PC-9 (cell line): Measurements from ENCODE around the gene GIPC2. TPM values are rescaled to one million over a fixed set of nuclear protein-coding genes. Genes with fewer than 3 reads are reported as not detected.

Source experiments
- BruUV-seq: library from RNA; stranded (reverse); fragments of 400-500 nt; replicated peaks from 2 replicates; lab custom pipeline; 2021; lab: Mats Ljungman, UMichigan
- CTCF ChIA-PET: fragments of 300-600 bp; sonication (Branson Sonifier 250); formaldehyde crosslinking; loops from one replicate; lab custom pipeline; 2022; ENCODE audit warnings: antibody characterized with exemption; lab: Charles Lee
- POLR2A ChIA-PET: fragments of 300-600 bp; sonication (Branson Sonifier 250); formaldehyde crosslinking; loops from one replicate; lab custom pipeline; 2022; ENCODE audit warnings: antibody characterized with exemption; ENCODE audit not compliant: unreplicated experiment; lab: Charles Lee
- DNase-seq, 2 experiments: peaks; one replicate each; pipeline versions ENCODE4 v3.0.0 to v3.0.0-alpha.2; 2015 to 2022; ENCODE audit warnings: mixed read lengths in 1 of 2
- H2AFZ ChIP-seq: fragments of 200-600 bp; sonication (generic); 2 replicates; pipeline ENCODE4 v1.8.1; 2017; ENCODE audit warnings: antibody characterized with exemption
- H3F3A ChIP-seq: fragments of 200-600 bp; sonication (generic); 2 replicates; pipeline ENCODE4 v1.8.1; 2017; ENCODE audit warnings: antibody characterized with exemption, mild to moderate bottlenecking, low read depth; ENCODE audit not compliant: insufficient read depth
- H3K27ac ChIP-seq: fragments of 200-600 bp; sonication (generic); 2 replicates; pipeline ENCODE4 v1.6.1; 2016; ENCODE audit warnings: mixed run types
- H3K27me3 ChIP-seq: fragments of 200-600 bp; sonication (generic); 2 replicates; pipeline ENCODE4 v1.6.1; 2016; ENCODE audit warnings: low read depth, mixed run types; ENCODE audit not compliant: insufficient read depth
- H3K36me3 ChIP-seq: fragments of 200-600 bp; sonication (generic); 2 replicates; pipeline ENCODE4 v1.6.1; 2016; ENCODE audit warnings: low read depth, mixed run types
- H3K4me1 ChIP-seq: fragments of 200-600 bp; sonication (generic); replicated peaks from 2 replicates; pipeline ENCODE4 v1.6.1; 2016; ENCODE audit warnings: mixed run types; ENCODE audit not compliant: insufficient read depth
- H3K4me2 ChIP-seq: fragments of 200-600 bp; sonication (generic); 2 replicates; pipeline ENCODE4 v1.6.1; 2017; ENCODE audit warnings: mixed run types
- H3K4me3 ChIP-seq: fragments of 200-600 bp; sonication (generic); 2 replicates; pipeline ENCODE4 v1.6.1; 2016; ENCODE audit warnings: mixed run types
- H3K79me2 ChIP-seq: fragments of 200-600 bp; sonication (generic); 2 replicates; pipeline ENCODE4 v1.6.1; 2017; ENCODE audit warnings: low read depth, mixed run types
- H3K9me2 ChIP-seq: fragments of 200-600 bp; sonication (generic); 2 replicates; pipeline ENCODE4 v1.8.1; 2017; ENCODE audit warnings: mild to moderate bottlenecking; ENCODE audit not compliant: insufficient read depth
- H3K9me3 ChIP-seq: fragments of 200-600 bp; sonication (generic); 2 replicates; pipeline ENCODE4 v1.8.1; 2016; ENCODE audit warnings: low read depth; ENCODE audit not compliant: insufficient read depth
- H4K20me1 ChIP-seq: fragments of 200-600 bp; sonication (generic); 2 replicates; pipeline ENCODE4 v1.8.1; 2017; ENCODE audit not compliant: insufficient read depth
- EZH2 ChIP-seq: fragments of 200-600 bp; sonication (generic); IDR thresholded peaks from 2 replicates; pipeline ENCODE4 v1.8.0; 2017; ENCODE audit warnings: antibody characterized with exemption, low read depth
- intact Hi-C: fragments of 100-400 bp; cut with micrococcal nuclease; formaldehyde crosslinking; loops from one replicate; pipeline ENCODE4 v1.10.0; 2022; ENCODE audit not compliant: unreplicated experiment
- total RNA-seq: library from RNA; stranded (reverse); gene quantifications from 2 replicates; pipeline ENCODE4 v1.2.3, GENCODE V29; 2021
- TF ChIP-seq, protein P1 (sequence below): fragments of 200-600 bp; sonication (generic); conservative IDR thresholded peaks from 2 replicates; pipeline ENCODE4 v1.6.1; 2017; ENCODE audit warnings: mixed run types, antibody characterized with exemption, mild to moderate bottlenecking, moderate library complexity

The GIPC2 gene
- total RNA-seq, 1 experiment from 2014 or later, result 0.20 TPM

DNA sequence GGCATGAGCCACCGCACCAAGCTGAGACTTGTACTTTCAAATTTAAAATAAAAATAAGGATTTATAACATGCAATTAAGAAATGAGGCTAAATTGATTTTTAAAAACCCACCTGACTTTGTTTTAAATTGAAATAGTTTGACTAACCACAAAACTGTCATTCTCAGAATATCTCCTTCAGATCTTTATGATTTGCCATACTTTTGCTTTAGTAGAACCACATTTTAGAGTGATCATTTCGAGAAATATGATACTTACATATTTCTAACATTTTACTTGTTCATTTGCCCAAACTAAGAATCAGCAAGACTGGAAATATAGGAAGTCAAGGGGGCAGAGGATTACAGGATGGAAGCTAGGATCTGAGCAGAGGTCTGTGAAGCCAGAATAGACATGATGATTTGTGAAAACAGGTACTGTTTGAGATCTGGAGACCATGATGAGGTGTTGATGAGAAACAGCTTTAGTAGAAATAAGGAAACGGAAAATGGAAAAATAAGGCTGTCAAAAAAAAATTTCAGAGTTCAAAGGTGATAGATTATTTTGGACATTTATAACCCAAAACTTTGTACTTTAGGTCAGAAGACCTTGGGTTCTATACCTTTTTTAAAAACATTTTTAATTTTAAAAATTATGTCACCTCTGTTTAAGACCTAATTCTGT lies 44.8 kb downstream of the GIPC2 start:
- no peak overlapping the region for H3K4me2 ChIP-seq
- H3K9me2 ChIP-seq, result 0 out of 2 replicates have a peak, but pooled peaks cover 5% of the 10 kb centered on the region
- peaks cover 14% of the 10 kb centered on the region for H3F3A ChIP-seq
- POLR2A ChIA-PET, result no interaction called here
- H2AFZ ChIP-seq, result no peak overlapping the region; the same call in 1 of the 2 replicates
- H3K9me3 ChIP-seq, result peaks cover 15% of the 10 kb centered on the region
- no peak overlapping the region for H3K27ac ChIP-seq
- H3K4me3 ChIP-seq, result no peak overlapping the region
- H3K79me2 ChIP-seq, result no peaks in the 10 kb centered on the region
- no peaks in the 10 kb centered on the region for H3K36me3 ChIP-seq
- TF ChIP-seq, protein P1, sequence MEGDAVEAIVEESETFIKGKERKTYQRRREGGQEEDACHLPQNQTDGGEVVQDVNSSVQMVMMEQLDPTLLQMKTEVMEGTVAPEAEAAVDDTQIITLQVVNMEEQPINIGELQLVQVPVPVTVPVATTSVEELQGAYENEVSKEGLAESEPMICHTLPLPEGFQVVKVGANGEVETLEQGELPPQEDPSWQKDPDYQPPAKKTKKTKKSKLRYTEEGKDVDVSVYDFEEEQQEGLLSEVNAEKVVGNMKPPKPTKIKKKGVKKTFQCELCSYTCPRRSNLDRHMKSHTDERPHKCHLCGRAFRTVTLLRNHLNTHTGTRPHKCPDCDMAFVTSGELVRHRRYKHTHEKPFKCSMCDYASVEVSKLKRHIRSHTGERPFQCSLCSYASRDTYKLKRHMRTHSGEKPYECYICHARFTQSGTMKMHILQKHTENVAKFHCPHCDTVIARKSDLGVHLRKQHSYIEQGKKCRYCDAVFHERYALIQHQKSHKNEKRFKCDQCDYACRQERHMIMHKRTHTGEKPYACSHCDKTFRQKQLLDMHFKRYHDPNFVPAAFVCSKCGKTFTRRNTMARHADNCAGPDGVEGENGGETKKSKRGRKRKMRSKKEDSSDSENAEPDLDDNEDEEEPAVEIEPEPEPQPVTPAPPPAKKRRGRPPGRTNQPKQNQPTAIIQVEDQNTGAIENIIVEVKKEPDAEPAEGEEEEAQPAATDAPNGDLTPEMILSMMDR, result no peak
- no peak for TF ChIP-seq EZH2
- no peaks in the 10 kb centered on the region for H3K27me3 ChIP-seq
- DNase-seq, result no peak
- H3K4me1 ChIP-seq, result peaks cover 13% of the 10 kb centered on the region
- no TSS peak for BruUV-seq
- CTCF ChIA-PET, result no interaction called here
- no peaks in the 10 kb centered on the region for H4K20me1 ChIP-seq
- intact Hi-C loops, result loop anchor here (5.0 kb wide), 1 partner anchor 88 kb away; the partner anchor contains the start of gene DNAJB4

DNA sequence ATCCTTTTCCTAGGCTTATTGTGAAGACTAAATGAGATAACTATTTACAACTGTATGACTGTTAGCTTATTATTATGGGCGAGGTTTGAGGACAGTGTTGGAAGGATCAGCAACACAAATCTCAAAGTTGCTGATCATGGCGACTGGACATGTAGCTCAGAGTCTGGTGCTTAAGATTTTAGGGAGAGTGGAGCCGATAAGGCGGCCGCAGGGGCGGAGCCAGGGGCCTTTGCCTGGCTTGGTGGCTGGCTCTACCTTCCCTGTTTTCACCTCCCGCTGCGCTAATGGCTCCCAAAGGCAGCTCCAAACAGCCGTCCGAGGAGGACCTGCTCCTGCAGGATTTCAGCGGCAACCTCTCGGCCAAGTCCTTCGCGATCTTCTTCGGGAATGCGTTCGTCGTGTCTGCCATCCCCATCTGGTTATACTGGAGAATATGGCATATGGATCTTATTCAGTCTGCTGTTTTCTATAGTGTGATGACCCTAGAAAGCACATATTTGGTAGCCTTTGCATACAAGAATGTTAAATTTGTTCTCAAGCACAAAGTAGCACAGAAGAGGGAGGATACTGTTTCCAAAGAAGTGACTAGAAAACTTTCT lies 45.5 kb downstream of the GIPC2 start:
- Histone ChIP-seq H3K79me2 (no peaks in the 10 kb centered on the region), H2AFZ (no peak overlapping the region), H3K4me3 (no peak overlapping the region), H3F3A (peaks cover 14% of the 10 kb centered on the region), H3K27me3 (no peaks in the 10 kb centered on the region), H3K4me1 (peaks cover 13% of the 10 kb centered on the region), H3K27ac (no peak overlapping the region), H3K9me3 (peaks cover 12% of the 10 kb centered on the region), H3K36me3 (no peaks in the 10 kb centered on the region), H3K4me2 (no peak overlapping the region), H3K9me2 (0 out of 2 replicates have a peak, but pooled peaks cover 5% of the 10 kb centered on the region), H4K20me1 (no peaks in the 10 kb centered on the region)
- CTCF ChIA-PET, result no interaction called here
- no peak for TF ChIP-seq EZH2
- TF ChIP-seq, protein P1, result no peak
- no TSS peak for BruUV-seq
- POLR2A ChIA-PET, result no interaction called here
- intact Hi-C loops, result loop anchor here (5.0 kb wide), 1 partner anchor 89 kb away; the partner anchor contains the start of gene DNAJB4
- no peak for DNase-seq

DNA sequence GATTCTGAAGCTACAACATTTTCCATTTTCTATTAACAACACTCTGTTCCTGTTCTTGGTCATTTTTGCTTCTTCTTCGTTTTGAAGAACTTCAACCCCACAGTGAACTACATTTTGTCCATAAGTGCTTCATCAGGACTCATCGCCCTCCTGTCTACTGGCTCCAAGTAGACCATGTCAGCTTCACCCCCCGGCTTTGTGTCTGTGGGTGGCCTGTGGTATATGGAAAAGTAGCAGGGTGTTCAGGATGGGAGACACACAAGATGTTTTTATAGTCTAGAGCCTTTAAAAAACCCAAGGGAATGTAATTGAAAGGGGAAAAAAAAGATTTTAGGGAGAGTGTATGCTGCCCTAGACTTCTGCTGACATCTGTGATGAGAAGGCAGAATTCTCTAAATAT lies 46.1 kb downstream of the GIPC2 start:
- intact Hi-C loops, result loop anchor here (5.0 kb wide), 1 partner anchor 90 kb away; the partner anchor contains the start of gene DNAJB4
- Histone ChIP-seq H3K9me3 (peaks cover 9% of the 10 kb centered on the region), H3K27ac (no peak overlapping the region), H3K36me3 (no peaks in the 10 kb centered on the region), H3K4me1 (peaks cover 13% of the 10 kb centered on the region), H3F3A (peaks cover 14% of the 10 kb centered on the region), H3K79me2 (no peaks in the 10 kb centered on the region), H3K4me3 (no peak overlapping the region), H4K20me1 (no peaks in the 10 kb centered on the region), H3K27me3 (no peaks in the 10 kb centered on the region), H2AFZ (no peak overlapping the region), H3K9me2 (0 out of 2 replicates have a peak, but pooled peaks cover 5% of the 10 kb centered on the region), H3K4me2 (no peak overlapping the region)
- DNase-seq, result no peak
- BruUV-seq, result no TSS peak
- ChIA-PET CTCF (no interaction called here), POLR2A (no interaction called here)
- no peak for TF ChIP-seq EZH2
- TF ChIP-seq, protein P1, result no peak
